ENCODE results near the gene EZH1. TPM values are rescaled to one million over a fixed set of nuclear protein-coding genes. Genes with fewer than 3 reads are reported as not detected.

Gene EZH1
- total RNA-seq, result 100 to 1,000 TPM in 1 of 4 donors, 10 to 100 TPM in 3; 33.2 to 105 (median 51.0) TPM

GRCh38 chr17:42744806-42745617 is at the start of gene EZH1:
TSS of gene EZH1 (minus strand) at chr17:42745040. CDS start at chr17:42728941, 16,099 bp downstream.
- Histone ChIP-seq H3K4me1 (peaks cover 40% of the 10 kb centered on the region), H3K27me3 (no peaks in the 10 kb centered on the region), H3K4me3 (peak within 1 kb of the TSS; percentile 61), H3K36me3 (no peaks in the 10 kb centered on the region), H3K9me3 (no peaks in the 10 kb centered on the region), H3K27ac (peak within 1 kb of the TSS; percentile 94)
- TF ChIP-seq CTCF (IDR thresholded peaks at IDR 0.05), result peak in 1 of 2 donors; percentile 11
- TF ChIP-seq EP300 (IDR thresholded peaks at IDR 0.05), result no peak
- TF ChIP-seq POLR2AphosphoS5 (IDR thresholded peaks at IDR 0.05), result peak; percentile 62 to 77 (median 62)
- TF ChIP-seq POLR2A (IDR thresholded peaks at IDR 0.05), result peak in 1 of 2 donors; percentile 85
- peak; percentile 94 to 95 for DNase-seq (ENCODE audit: low spot score in 2 of 2)
- 7% methylated on average over 39 of the region's 50 CpGs for WGBS

GRCh38 chr17:42792545-42792944 is 47.7 kb upstream of the EZH1 start:
- H3K9me3 ChIP-seq, result no peaks in the 10 kb centered on the region
- H3K4me3 ChIP-seq, result no peak overlapping the region
- H3K4me1 ChIP-seq, result peaks cover 18% of the 10 kb centered on the region
- TF ChIP-seq CTCF (IDR thresholded peaks at IDR 0.05) (no peak), POLR2AphosphoS5 (IDR thresholded peaks at IDR 0.05) (no peak), EP300 (IDR thresholded peaks at IDR 0.05) (no peak), POLR2A (IDR thresholded peaks at IDR 0.05) (no peak)
- H3K27ac ChIP-seq, result no peak overlapping the region
- peaks cover 11% of the 10 kb centered on the region for H3K36me3 ChIP-seq
- DNase-seq (ENCODE audit: low spot score in 2 of 2), result no peak
- H3K27me3 ChIP-seq, result peaks cover 6% of the 10 kb centered on the region
- WGBS, result 74% methylated on average over 5 of the region's 5 CpGs

GRCh38 chr17:42791948-42792347 is 47.1 kb upstream of the EZH1 start:
- no peak for DNase-seq (ENCODE audit: low spot score in 2 of 2)
- Histone ChIP-seq H3K27me3 (peaks cover 12% of the 10 kb centered on the region), H3K9me3 (no peaks in the 10 kb centered on the region), H3K27ac (no peak overlapping the region), H3K4me3 (no peak overlapping the region), H3K36me3 (peaks cover 8% of the 10 kb centered on the region), H3K4me1 (peaks cover 12% of the 10 kb centered on the region)
- no peak for TF ChIP-seq POLR2A (IDR thresholded peaks at IDR 0.05)
- no peak for TF ChIP-seq POLR2AphosphoS5 (IDR thresholded peaks at IDR 0.05)
- TF ChIP-seq EP300 (IDR thresholded peaks at IDR 0.05), result no peak
- 73% methylated on average over 2 of the region's 2 CpGs for WGBS

GRCh38 chr17:42787266-42787665 is 42.4 kb upstream of the EZH1 start:
- Histone ChIP-seq H3K4me3 (no peak overlapping the region), H3K27me3 (peaks cover 57% of the 10 kb centered on the region), H3K9me3 (no peaks in the 10 kb centered on the region), H3K36me3 (no peaks in the 10 kb centered on the region), H3K27ac (no peak overlapping the region), H3K4me1 (peaks cover 19% of the 10 kb centered on the region)
- 91% methylated on average over 11 of the region's 11 CpGs for WGBS
- TF ChIP-seq POLR2A (IDR thresholded peaks at IDR 0.05) (no peak), POLR2AphosphoS5 (IDR thresholded peaks at IDR 0.05) (no peak), CTCF (IDR thresholded peaks at IDR 0.05) (no peak), EP300 (IDR thresholded peaks at IDR 0.05) (no peak)
- no peak for DNase-seq (ENCODE audit: low spot score in 2 of 2)

GRCh38 chr17:42784811-42785592 is 40.2 kb upstream of the EZH1 start:
- no peak for DNase-seq (ENCODE audit: low spot score in 2 of 2)
- Histone ChIP-seq H3K36me3 (no peaks in the 10 kb centered on the region), H3K9me3 (no peaks in the 10 kb centered on the region), H3K4me1 (peaks cover 39% of the 10 kb centered on the region), H3K27ac (no peak overlapping the region), H3K4me3 (no peak overlapping the region), H3K27me3 (peaks cover 80% of the 10 kb centered on the region)
- WGBS, result 23% methylated on average over 52 of the region's 52 CpGs
- TF ChIP-seq POLR2A (IDR thresholded peaks at IDR 0.05) (no peak), POLR2AphosphoS5 (IDR thresholded peaks at IDR 0.05) (no peak), CTCF (IDR thresholded peaks at IDR 0.05) (no peak), EP300 (IDR thresholded peaks at IDR 0.05) (no peak)

Data from suprapubic skin (tissue), 4 donors.